GF-D8 (cell line): ENCODE results near the gene NOM1.

Source experiments
- DNase-seq: peaks from one replicate; lab custom pipeline; 2025; lab: John Stamatoyannopoulos, UW

NOM1 gene

DNA sequence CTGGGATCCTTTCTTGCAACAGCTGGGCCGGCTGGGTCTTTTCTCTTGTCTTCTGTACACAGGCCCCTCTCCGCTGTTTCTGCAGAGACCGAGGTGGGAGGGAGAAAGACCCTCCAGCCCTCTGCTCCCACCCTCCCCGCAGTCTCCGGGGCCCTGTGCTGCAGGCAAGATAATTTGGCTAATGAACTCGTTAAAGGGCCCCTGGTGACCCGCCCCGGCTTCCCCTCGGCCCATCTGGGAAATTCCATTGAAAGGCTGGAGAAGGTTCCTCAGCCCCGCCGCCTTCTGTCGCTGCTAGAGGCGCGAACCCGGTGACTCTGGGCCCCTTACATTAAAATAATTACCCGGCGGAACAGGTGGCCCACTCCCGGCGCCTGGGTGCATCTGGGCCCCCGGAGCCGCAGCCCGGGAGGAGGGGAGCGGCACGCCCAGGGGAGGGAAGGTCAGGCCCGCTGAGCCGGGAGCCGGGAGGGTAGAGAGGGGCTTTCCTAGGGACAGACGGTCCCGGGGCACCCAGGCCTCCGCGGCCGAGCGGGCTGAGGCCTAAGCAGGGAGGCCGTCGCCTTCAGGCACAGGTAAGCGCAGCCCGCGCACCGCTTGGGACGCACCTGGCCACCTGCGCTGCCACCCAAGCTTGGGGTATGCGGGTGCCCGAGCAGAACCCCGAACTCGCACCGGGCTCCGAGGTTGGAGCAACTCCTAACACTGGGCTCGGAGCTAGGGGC lies 68.3 kb downstream of the NOM1 start:
- no peak for DNase-seq

GRCh38 chr7:157018328-157018996 lies 69.0 kb downstream of the NOM1 start:
- no peak for DNase-seq

- no peak for DNase-seq
Observed at GRCh38 chr7:157018997-157019608, 69.6 kb downstream of the NOM1 start.

DNA sequence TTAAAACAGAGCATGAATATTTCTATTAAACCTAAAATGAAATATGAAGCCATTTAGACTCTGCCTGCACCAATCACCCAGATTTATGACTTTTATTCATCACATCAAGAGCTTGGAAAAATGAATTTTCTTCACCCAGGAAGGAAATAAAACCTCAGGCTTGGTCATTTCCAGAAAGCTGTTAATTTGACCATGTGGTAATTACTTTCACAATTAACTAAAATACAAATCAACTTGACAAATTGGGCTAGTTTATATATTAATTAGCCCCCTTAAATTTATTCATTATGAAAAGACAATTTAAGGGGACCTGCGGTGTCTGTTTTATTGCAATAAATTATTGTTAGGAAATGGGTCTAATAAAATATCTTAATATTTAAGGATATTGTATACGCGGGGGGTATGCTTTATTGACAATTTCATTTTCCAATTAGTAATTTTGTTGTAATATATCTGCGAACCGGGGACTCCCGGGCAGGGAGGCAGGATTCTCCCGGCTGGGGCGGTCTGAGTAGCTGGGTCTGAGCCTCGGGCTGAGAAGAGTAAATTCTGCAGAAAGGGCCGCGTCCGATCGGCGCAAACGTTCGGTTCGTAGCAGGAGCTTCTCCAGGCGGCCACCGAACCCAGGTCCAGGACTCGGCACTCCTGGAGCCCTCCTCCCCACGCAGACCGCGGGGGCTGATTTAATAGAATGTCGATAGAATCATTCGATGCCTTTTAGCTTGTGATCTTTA lies 70.4 kb downstream of the NOM1 start:
- no peak for DNase-seq

DNA sequence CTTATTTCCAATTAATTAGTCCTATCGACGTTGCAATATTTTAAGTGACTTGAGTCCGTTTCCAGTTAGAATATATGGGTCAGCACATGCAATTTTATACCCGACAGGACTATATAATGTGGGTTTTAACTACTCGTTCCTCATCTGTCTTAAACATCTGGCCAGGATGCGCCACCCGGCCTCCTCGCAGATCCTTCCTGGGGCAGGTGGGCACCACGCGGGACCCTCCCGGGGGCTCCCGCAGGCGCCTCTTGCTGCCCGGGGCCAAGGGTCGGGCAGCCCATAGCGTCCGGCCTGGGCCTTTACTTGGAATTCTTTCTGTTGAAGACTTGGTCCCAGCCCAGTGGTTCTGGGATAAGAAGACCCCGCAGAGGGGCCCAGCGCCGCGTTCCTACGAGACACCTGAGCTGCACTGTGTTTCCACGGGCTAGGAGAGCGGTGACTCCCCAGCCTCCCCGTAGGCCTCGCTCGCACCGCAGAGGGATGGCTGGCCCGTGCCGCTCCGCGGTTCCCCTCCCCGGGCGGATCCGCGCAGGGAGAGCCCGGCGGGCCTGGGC lies 71.1 kb downstream of the NOM1 start:
- DNase-seq: no peak

DNA sequence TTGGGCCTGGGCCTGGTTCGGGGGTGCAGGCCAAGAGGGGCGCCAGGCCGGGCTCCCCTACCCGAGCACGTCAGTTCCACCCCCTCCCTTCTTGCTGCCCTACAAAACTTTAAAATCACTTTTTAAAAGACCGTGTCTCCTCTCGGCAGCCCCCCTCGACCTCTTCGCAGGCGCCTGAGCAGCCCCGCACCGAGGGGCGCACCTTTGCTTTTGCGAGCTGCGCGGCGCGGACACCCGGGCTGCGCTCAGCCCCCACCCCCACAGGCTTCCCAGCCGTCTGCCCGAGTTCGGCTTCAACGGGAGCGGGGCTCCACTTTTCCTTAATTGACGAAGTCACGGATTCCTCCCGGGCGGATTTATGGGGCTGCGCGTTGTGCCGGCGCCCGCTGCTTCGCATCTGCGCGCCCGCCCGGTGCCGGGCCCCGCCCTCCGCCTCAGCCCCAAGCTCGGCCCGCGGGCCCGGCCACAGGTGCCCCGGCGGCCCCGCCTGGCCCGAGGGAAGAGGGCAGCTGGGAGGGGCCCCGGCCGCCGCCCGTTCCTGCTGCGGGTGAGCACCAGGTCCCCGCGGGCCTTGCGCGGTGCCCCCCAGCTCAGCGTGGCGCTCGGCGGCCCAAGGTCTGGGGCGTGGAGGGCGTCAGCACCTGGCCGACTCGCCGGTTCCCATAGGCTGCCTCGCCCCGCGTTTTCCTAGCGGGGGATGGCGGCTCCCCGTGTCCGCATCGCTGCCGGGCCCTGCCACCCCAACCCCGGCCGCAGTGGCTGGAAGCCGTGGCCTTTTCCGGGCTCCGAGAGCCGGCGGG lies 71.8 kb downstream of the NOM1 start:
- no peak for DNase-seq

- DNase-seq: no peak
Observed at GRCh38 chr7:157021871-157022680, 72.6 kb downstream of the NOM1 start.
